Body of pancreas (tissue), 4 donors: ENCODE measurements around the gene LRRK1.

ENCODE experiments used
- POLR2A ChIP-seq, 3 donors: fragments of 450-650 bp; IDR thresholded peaks; one replicate each; pipeline ENCODE4 v1.6.1; 2016; ENCODE audit warnings: antibody characterized with exemption in 3 of 3, mild to moderate bottlenecking in 2 of 3
- TF ChIP-seq, protein P1 (sequence below), 7 experiments: fragments of 450-650 bp in 4 of 7; fragments of 200-600 bp in 3 of 7; sonication (generic) in 3 of 7; IDR thresholded peaks; one replicate each; pipeline ENCODE4 v1.5.1; 2016 to 2019; ENCODE audit warnings: antibody characterized with exemption in 7 of 7

GRCh38 chr15:100999369-100999768 is 80.2 kb downstream of the LRRK1 start:
- TF ChIP-seq, protein P1, sequence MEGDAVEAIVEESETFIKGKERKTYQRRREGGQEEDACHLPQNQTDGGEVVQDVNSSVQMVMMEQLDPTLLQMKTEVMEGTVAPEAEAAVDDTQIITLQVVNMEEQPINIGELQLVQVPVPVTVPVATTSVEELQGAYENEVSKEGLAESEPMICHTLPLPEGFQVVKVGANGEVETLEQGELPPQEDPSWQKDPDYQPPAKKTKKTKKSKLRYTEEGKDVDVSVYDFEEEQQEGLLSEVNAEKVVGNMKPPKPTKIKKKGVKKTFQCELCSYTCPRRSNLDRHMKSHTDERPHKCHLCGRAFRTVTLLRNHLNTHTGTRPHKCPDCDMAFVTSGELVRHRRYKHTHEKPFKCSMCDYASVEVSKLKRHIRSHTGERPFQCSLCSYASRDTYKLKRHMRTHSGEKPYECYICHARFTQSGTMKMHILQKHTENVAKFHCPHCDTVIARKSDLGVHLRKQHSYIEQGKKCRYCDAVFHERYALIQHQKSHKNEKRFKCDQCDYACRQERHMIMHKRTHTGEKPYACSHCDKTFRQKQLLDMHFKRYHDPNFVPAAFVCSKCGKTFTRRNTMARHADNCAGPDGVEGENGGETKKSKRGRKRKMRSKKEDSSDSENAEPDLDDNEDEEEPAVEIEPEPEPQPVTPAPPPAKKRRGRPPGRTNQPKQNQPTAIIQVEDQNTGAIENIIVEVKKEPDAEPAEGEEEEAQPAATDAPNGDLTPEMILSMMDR (IDR thresholded peaks at IDR 0.05) = no peak
- no peak for TF ChIP-seq POLR2A (IDR thresholded peaks at IDR 0.05)
